ENCODE results near the gene CDC23.

The CDC23 gene

DNA sequence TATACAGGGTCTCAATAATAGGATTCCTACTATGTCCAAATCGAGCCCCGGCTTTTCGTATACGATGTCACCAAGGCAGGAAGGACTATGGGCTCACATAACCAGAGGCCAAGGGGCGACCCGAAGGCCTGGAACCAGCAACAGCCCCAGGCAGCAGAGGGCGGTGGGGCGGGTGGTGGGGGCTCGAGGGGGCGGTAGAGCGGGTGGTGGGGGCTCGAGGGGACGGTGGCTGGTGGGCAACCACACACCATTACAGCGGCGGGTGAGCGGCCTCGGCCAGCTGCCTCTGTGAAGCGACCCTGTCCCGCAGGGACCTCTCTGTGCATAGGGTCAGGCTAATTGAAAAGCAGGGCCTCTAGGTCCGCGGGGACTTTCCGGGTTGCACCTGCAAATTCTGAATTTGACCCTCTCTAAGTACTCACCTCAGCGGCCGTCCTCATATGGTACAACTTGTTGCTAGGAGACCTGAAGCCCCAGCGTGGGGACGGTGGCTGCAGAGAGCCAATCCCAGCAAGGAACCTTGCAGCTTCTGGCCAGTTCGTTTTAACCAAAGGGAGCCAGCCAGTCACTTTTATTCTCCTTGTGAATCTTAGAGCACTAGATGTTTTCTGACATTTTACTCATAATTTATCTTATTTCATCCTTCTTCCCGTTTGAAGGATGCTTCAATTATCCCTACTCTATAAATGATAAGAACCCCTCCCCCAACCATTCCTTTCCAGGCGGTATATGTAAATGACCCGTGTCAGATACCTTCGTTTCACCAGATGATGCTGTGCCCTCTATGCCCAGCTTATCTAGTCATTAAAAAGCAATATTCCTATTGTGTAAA is 74.0 kb downstream of the CDC23 start, which contains the start of gene NME5:
Gene NME5, minus strand, starts transcription at position 480 of the 832 bp plus-strand sequence. CDS start 648 bp downstream, outside the sequence.
- DNase-seq = no peak

All from KG1 (cell line).